ENCODE data around the gene STAT6.

STAT6 gene

DNA sequence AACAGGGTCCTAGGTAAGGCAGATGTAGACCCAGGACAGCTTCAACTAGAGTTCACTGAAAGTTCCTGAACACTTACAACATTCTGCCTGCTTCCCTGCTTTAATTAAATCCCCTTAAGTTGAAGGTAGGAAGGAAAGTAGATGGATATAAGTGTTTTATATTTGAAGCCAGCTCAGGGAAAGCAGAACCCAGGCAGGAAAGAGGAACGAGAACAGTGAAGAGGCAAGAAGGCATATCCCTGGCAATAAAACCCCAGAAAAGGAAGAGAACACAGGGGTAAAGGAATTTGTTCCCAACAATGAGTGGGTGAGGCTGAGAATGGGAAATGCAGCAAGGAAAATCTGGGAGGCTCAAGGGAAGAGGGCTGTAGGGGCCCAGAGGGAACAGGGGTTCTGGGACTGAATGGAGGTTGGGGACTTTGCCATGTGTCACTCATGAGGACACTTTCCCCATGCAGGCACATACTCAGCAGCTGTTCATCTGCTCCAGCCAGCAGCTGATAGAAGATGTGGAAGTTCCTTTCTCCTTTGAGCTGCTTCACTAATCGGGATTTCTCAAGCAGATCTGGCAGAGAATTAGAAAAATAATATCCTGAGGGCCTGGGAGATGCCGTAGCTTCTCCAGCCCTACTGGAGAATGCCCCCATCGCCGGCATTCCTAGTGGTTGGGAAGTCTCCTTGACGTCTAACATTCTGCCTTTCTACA is 64.9 kb downstream of the STAT6 start:
- TF ChIP-seq, protein P1, sequence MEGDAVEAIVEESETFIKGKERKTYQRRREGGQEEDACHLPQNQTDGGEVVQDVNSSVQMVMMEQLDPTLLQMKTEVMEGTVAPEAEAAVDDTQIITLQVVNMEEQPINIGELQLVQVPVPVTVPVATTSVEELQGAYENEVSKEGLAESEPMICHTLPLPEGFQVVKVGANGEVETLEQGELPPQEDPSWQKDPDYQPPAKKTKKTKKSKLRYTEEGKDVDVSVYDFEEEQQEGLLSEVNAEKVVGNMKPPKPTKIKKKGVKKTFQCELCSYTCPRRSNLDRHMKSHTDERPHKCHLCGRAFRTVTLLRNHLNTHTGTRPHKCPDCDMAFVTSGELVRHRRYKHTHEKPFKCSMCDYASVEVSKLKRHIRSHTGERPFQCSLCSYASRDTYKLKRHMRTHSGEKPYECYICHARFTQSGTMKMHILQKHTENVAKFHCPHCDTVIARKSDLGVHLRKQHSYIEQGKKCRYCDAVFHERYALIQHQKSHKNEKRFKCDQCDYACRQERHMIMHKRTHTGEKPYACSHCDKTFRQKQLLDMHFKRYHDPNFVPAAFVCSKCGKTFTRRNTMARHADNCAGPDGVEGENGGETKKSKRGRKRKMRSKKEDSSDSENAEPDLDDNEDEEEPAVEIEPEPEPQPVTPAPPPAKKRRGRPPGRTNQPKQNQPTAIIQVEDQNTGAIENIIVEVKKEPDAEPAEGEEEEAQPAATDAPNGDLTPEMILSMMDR (IDR thresholded peaks at IDR 0.05; ENCODE audit: low read depth, low read length), result no peak
- DNase-seq (ENCODE audit: extremely low read depth, low read depth), result no peak
